SK-N-SH (cell line): ENCODE measurements around the gene PLXND1. TPM values are rescaled to one million over a fixed set of nuclear protein-coding genes. Genes with fewer than 3 reads are reported as not detected.
A peak's percentile ranks its signal among the peaks of the same experiment; 100 is the strongest.

Experiments
- CTCF ChIA-PET: fragments of 300-600, 350-600 bp; formaldehyde crosslinking; extraction: SDS; loops from one replicate; lab custom pipeline; 2021; lab: Yijun Ruan, JAX
- POLR2A ChIA-PET: fragments of 350-600 bp; sonication (Branson Sonifier 250); formaldehyde crosslinking; extraction: SDS; loops from one replicate; lab custom pipeline; 2020; ENCODE audit warnings: antibody characterized with exemption, inconsistent platforms; lab: Yijun Ruan, JAX
- DNase-seq: peaks from one replicate; pipeline ENCODE4 v3.0.0; 2012
- H2AFZ ChIP-seq: fragments of 200-600 bp; sonication (generic); 2 replicates; pipeline ENCODE4 v1.8.1; 2016; ENCODE audit warnings: antibody characterized with exemption, mild to moderate bottlenecking, low read depth
- H3F3A ChIP-seq: fragments of 200-600 bp; sonication (generic); replicated peaks from 2 replicates; pipeline ENCODE3; 2016; ENCODE audit warnings: antibody characterized with exemption, mild to moderate bottlenecking; ENCODE audit not compliant: insufficient read depth
- H3K27ac ChIP-seq, 2 experiments: fragments of 200-500 bp in 1 of 2; fragments of 200-600 bp in 1 of 2; sonication (Bioruptor generic) in 1 of 2; sonication (generic), shearing (Covaris generic) in 1 of 2; 2 replicates each; pipeline versions ENCODE4 v1.5.1 to v1.6.1; 2014 to 2016; ENCODE audit warnings: low read depth in 2 of 2, inconsistent platforms in 1 of 2, low read length in 1 of 2, mild to moderate bottlenecking in 1 of 2, mixed read lengths in 1 of 2
- H3K27me3 ChIP-seq: fragments of 200-600 bp; sonication (generic), shearing (Covaris generic); 2 replicates; pipeline ENCODE4 v1.6.1; 2016; ENCODE audit warnings: mixed run types; ENCODE audit not compliant: insufficient read depth
- H3K36me3 ChIP-seq, 2 experiments: fragments of 200-500 bp in 1 of 2; fragments of 200-600 bp in 1 of 2; sonication (Bioruptor generic) in 1 of 2; sonication (generic) in 1 of 2; replicated peaks in 1 of 2; 2 replicates each; pipeline versions ENCODE3 to v1.5.1; 2014 to 2016; ENCODE audit warnings: low read length in 1 of 2, mild to moderate bottlenecking in 1 of 2; ENCODE audit not compliant: insufficient read depth in 2 of 2, control insufficient read depth in 1 of 2
- H3K4me1 ChIP-seq, 2 experiments: fragments of 200-500 bp in 1 of 2; fragments of 200-600 bp in 1 of 2; sonication (Bioruptor generic) in 1 of 2; sonication (generic), shearing (Covaris generic) in 1 of 2; 2 replicates each; pipeline versions ENCODE4 v1.5.1 to v1.6.1; 2014 to 2016; ENCODE audit warnings: low read depth in 1 of 2, low read length in 1 of 2, mixed run types in 1 of 2; ENCODE audit not compliant: insufficient read depth in 2 of 2, control insufficient read depth in 1 of 2
- H3K4me2 ChIP-seq: fragments of 200-600 bp; sonication (generic), shearing (Covaris generic); 2 replicates; pipeline ENCODE4 v1.6.1; 2017; ENCODE audit warnings: mixed run types
- H3K4me3 ChIP-seq, 2 experiments: fragments of 200-500 bp in 1 of 2; fragments of 200-600 bp in 1 of 2; sonication (Bioruptor generic) in 1 of 2; sonication (generic), shearing (Covaris generic) in 1 of 2; 2 replicates each; pipeline versions ENCODE4 v1.5.1 to v1.8.1; 2014 to 2016; ENCODE audit warnings: low read depth in 2 of 2, inconsistent platforms in 1 of 2, low read length in 1 of 2, mild to moderate bottlenecking in 1 of 2, mixed read lengths in 1 of 2, moderate library complexity in 1 of 2
- H3K79me2 ChIP-seq: fragments of 200-600 bp; sonication (generic); 2 replicates; pipeline ENCODE4 v1.8.1; 2017; ENCODE audit warnings: mild to moderate bottlenecking; ENCODE audit not compliant: insufficient read depth
- H3K9ac ChIP-seq: fragments of 200-600 bp; sonication (generic); 2 replicates; pipeline ENCODE4 v1.6.1; 2017; ENCODE audit warnings: mixed run types
- H3K9me2 ChIP-seq: fragments of 200-600 bp; sonication (generic); 2 replicates; pipeline ENCODE4 v1.6.1; 2017; ENCODE audit warnings: mixed run types
- H3K9me3 ChIP-seq: fragments of 200-600 bp; sonication (generic); 2 replicates; pipeline ENCODE4 v1.6.1; 2017; ENCODE audit warnings: mixed run types, mild to moderate bottlenecking, moderate library complexity
- H4K20me1 ChIP-seq: fragments of 200-600 bp; sonication (generic); 2 replicates; pipeline ENCODE4 v1.6.1; 2017; ENCODE audit warnings: mild to moderate bottlenecking, mixed run types; ENCODE audit not compliant: insufficient read depth
- ELF1 ChIP-seq: IDR thresholded peaks from 2 replicates; pipeline ENCODE4 v1.4.0; 2012
- EP300 ChIP-seq, 2 experiments: IDR thresholded peaks; 2 replicates each; pipeline versions ENCODE4 v1.4.0 to v1.6.1; 2012; ENCODE audit warnings: borderline replicate concordance in 1 of 2, low read depth in 1 of 2, low read length in 1 of 2
- FOSL2 ChIP-seq: IDR thresholded peaks from 2 replicates; pipeline ENCODE4 v1.4.0; 2012; ENCODE audit warnings: low read depth, mild to moderate bottlenecking, moderate library complexity, borderline replicate concordance
- GABPA ChIP-seq: IDR thresholded peaks from 2 replicates; pipeline ENCODE4 v1.4.0; 2012; ENCODE audit warnings: low read depth, mild to moderate bottlenecking
- GATA2 ChIP-seq: sonication (generic); formaldehyde crosslinking; IDR thresholded peaks from 2 replicates; pipeline ENCODE4 v1.5.0; 2020; ENCODE audit warnings: mild to moderate bottlenecking, missing genetic modification reagents
- JUND ChIP-seq: IDR thresholded peaks from 2 replicates; pipeline ENCODE4 v1.4.0; 2012
- MAX ChIP-seq: IDR thresholded peaks from 2 replicates; pipeline ENCODE4 v1.4.0; 2012; ENCODE audit warnings: low read depth
- MEF2A ChIP-seq: IDR thresholded peaks from 2 replicates; pipeline ENCODE4 v1.4.0; 2012; ENCODE audit warnings: low read depth, borderline replicate concordance
- NFIC ChIP-seq: IDR thresholded peaks from 2 replicates; pipeline ENCODE4 v1.4.0; 2012; ENCODE audit warnings: borderline replicate concordance
- NRF1 ChIP-seq: IDR thresholded peaks from 2 replicates; pipeline ENCODE4 v1.6.1; 2012; ENCODE audit warnings: low read depth, mild to moderate bottlenecking, low read length
- PBX3 ChIP-seq: IDR thresholded peaks from 2 replicates; pipeline ENCODE4; 2012
- POLR2AphosphoS5 ChIP-seq: IDR thresholded peaks from 2 replicates; pipeline ENCODE4 v1.6.1; 2012; ENCODE audit warnings: low read depth, low read length
- RCOR1 ChIP-seq: fragments of 150-350 bp; IDR thresholded peaks from 2 replicates; pipeline ENCODE4 v1.6.1; 2017; ENCODE audit warnings: antibody characterized with exemption, low read length
- RFX5 ChIP-seq: IDR thresholded peaks from 2 replicates; pipeline ENCODE4 v1.6.1; 2012; ENCODE audit warnings: mild to moderate bottlenecking, improper control_type of control experiment, low read length
- RXRA ChIP-seq: IDR thresholded peaks from 2 replicates; pipeline ENCODE4 v1.4.0; 2012; ENCODE audit warnings: low read depth, mild to moderate bottlenecking, borderline replicate concordance
- TCF12 ChIP-seq: IDR thresholded peaks from 2 replicates; pipeline ENCODE4 v1.4.0; 2012
- TEAD4 ChIP-seq: IDR thresholded peaks from 2 replicates; pipeline ENCODE4 v1.4.0; 2012; ENCODE audit warnings: mild to moderate bottlenecking, borderline replicate concordance; ENCODE audit not compliant: insufficient read depth
- USF1 ChIP-seq: IDR thresholded peaks from 2 replicates; pipeline ENCODE4 v1.4.0; 2012; ENCODE audit warnings: low read depth, borderline replicate concordance
- USF2 ChIP-seq: fragments of 150-350 bp; IDR thresholded peaks from 2 replicates; pipeline ENCODE4 v1.6.1; 2017; ENCODE audit warnings: antibody characterized with exemption, low read length, low read depth, borderline replicate concordance
- YY1 ChIP-seq: IDR thresholded peaks from 2 replicates; pipeline ENCODE4 v1.4.0; 2012; ENCODE audit warnings: low read depth, mild to moderate bottlenecking
- ZBTB33 ChIP-seq: IDR thresholded peaks from 2 replicates; pipeline ENCODE4 v1.4.0; 2012; ENCODE audit warnings: low read depth, borderline replicate concordance
- WGBS: methylation state at CpG from one replicate; pipeline ENCODE4 v1.1.6; 2017; ENCODE audit warnings: low lambda C conversion rate; 5-methylcytosine and 5-hydroxymethylcytosine counted together
- polyA plus RNA-seq, 3 experiments: library from polyadenylated mRNA; depleted of rRNA; stranded (reverse); fragments of >200 nt; gene quantifications; 2 replicates each; pipeline ENCODE4 v1.2.3, GENCODE V29; 2012

The PLXND1 gene
- polyA plus RNA-seq, 1 of the 3 experiments (the other 2 are of a cell fraction): 53.5 TPM

- CTCF ChIA-PET: interaction anchor here (0.7 to 1.0 kb wide), 4 partner anchors 13 to 291 kb away, joined by 3 read pairs; no protein-coding TSS in a partner anchor
- Histone ChIP-seq H3K4me3 (no peak overlapping the region), H3K4me2 (peak overlapping the region; percentile 28), H3K9ac (no peak overlapping the region), H3K36me3 (peaks cover 0 to 9% of the 10 kb centered on the region in 2 experiments), H3K9me3 (no peaks in the 10 kb centered on the region), H2AFZ (no peak overlapping the region), H4K20me1 (no peaks in the 10 kb centered on the region), H3K4me1 (peaks cover 8 to 30% of the 10 kb centered on the region in 2 experiments), H3K79me2 (peaks cover 6% of the 10 kb centered on the region; the same call in 1 of the 2 replicates), H3K9me2 (no peaks in the 10 kb centered on the region), H3F3A (peaks cover 20% of the 10 kb centered on the region), H3K27ac (peak overlapping the region; percentile 52 to 58), H3K27me3 (no peaks in the 10 kb centered on the region)
- POLR2A ChIA-PET: no interaction called here
- TF ChIP-seq USF1 (no peak), EP300 (IDR thresholded peaks at IDR 0.05; ENCODE audit: borderline replicate concordance in 1 of 2, low read depth in 1 of 2, low read length in 1 of 2) (peak in 1 of 2 experiments; percentile 70; a peak in 1 of 4 replicates), FOSL2 (peak; percentile 62; the same call in 1 of the 2 replicates), ELF1 (peak; percentile 26; the same call in 1 of the 2 replicates), GABPA (no peak), NFIC (peak; percentile 68; the same call in 1 of the 2 replicates), TCF12 (peak; percentile 80), RFX5 (no peak), GATA2 (CRISPR knock-in tag) (no peak), USF2 (no peak), TEAD4 (peak; percentile 76; the same call in 1 of the 2 replicates), JUND (peak; percentile 93), POLR2AphosphoS5 (peak; percentile 16; the same call in 1 of the 2 replicates), PBX3 (peak; percentile 54), RXRA (no peak), ZBTB33 (no peak), MAX (peak; percentile 52; the same call in 1 of the 2 replicates), RCOR1 (no peak), YY1 (0 out of 2 replicates have a peak, but pooled peaks have one; percentile 52), MEF2A (no peak), NRF1 (no peak)
- WGBS: 73% methylated on average over 8 of the region's 8 CpGs
- no peak for DNase-seq
Observed at GRCh38 chr3:129651435-129652202, 45.1 kb upstream of the PLXND1 start.
